DMS114 treated with DMSO at 0.1 percent for 48 hours (cell line): ENCODE data around the gene UBTF.

Source experiments
- DNase-seq: peaks from one replicate; lab custom pipeline; 2025; ENCODE audit not compliant: unreplicated experiment; lab: John Stamatoyannopoulos, UW

Gene UBTF

GRCh38 chr17:44216173-44216572 is 3.3 kb downstream of the UBTF start:
- DNase-seq, result no peak

GRCh38 chr17:44214896-44215295 is 4.6 kb downstream of the UBTF start:
- no peak for DNase-seq

- no peak for DNase-seq
Measured at GRCh38 chr17:44214230-44214494, 5.3 kb downstream of the UBTF start.

- DNase-seq, result no peak
Measured at GRCh38 chr17:44213403-44214229, 5.9 kb downstream of the UBTF start.

- no peak for DNase-seq
Measured at GRCh38 chr17:44212507-44213402, 6.7 kb downstream of the UBTF start.

- DNase-seq, result no peak
Measured at GRCh38 chr17:44211281-44212265, 7.9 kb downstream of the UBTF start.

- DNase-seq, result no peak
Measured at GRCh38 chr17:44210342-44211192, 8.9 kb downstream of the UBTF start.

- DNase-seq, result no peak
Measured at GRCh38 chr17:44209786-44210341, 9.6 kb downstream of the UBTF start.

- DNase-seq, result no peak
Measured at GRCh38 chr17:44207743-44208142, 11.7 kb downstream of the UBTF start.

- DNase-seq, result no peak
Measured at GRCh38 chr17:44207319-44207718, 12.2 kb downstream of the UBTF start.

- no peak for DNase-seq
Measured at GRCh38 chr17:44206825-44207155, 12.7 kb downstream of the UBTF start.

- DNase-seq, result no peak
Measured at GRCh38 chr17:44205962-44206824, 13.3 kb downstream of the UBTF start.

GRCh38 chr17:44204441-44204882 is 15.0 kb downstream of the UBTF start:
- DNase-seq, result no peak

GRCh38 chr17:44203731-44204440 is 15.6 kb downstream of the UBTF start:
- DNase-seq, result peak; percentile 52

GRCh38 chr17:44202756-44203155 is 16.7 kb downstream of the UBTF start:
- no peak for DNase-seq

- DNase-seq, result no peak
Measured at GRCh38 chr17:44200478-44201155, 18.9 kb downstream of the UBTF start.

GRCh38 chr17:44199553-44200477 is 19.7 kb downstream of the UBTF start, which contains the start of gene ATXN7L3:
Gene ATXN7L3 (minus strand): TSS chr17:44199884. CDS start chr17:44198070, 1,814 bp downstream.
- peak; percentile 84 for DNase-seq
